Hepatocyte (in vitro differentiated cells): ENCODE data around the gene WIPF3. TPM values are rescaled to one million over a fixed set of nuclear protein-coding genes. Genes with fewer than 3 reads are reported as not detected.

Experiments
- DNase-seq: peaks from one replicate; pipeline ENCODE4 v3.0.0-alpha.2; 2016; ENCODE audit warnings: low spot score
- H2AFZ ChIP-seq: fragments of 200-600 bp; sonication (generic); 2 replicates; pipeline ENCODE4 v1.6.0; 2016; ENCODE audit warnings: antibody characterized with exemption, mild to moderate bottlenecking
- H3K27ac ChIP-seq: fragments of 200-600 bp; sonication (generic); 2 replicates; pipeline ENCODE4 v1.5.1; 2016; ENCODE audit warnings: mild to moderate bottlenecking
- H3K27me3 ChIP-seq: fragments of 200-600 bp; sonication (generic); 2 replicates; pipeline ENCODE4 v1.6.1; 2016
- H3K36me3 ChIP-seq: fragments of 200-600 bp; sonication (generic); replicated peaks from 2 replicates; pipeline ENCODE4 v1.5.1; 2016; ENCODE audit warnings: low read depth; ENCODE audit not compliant: insufficient read depth
- H3K4me1 ChIP-seq: fragments of 200-600 bp; sonication (generic); 2 replicates; pipeline ENCODE4 v1.5.1; 2016; ENCODE audit warnings: mild to moderate bottlenecking, moderate library complexity; ENCODE audit not compliant: insufficient read depth
- H3K4me2 ChIP-seq: fragments of 200-600 bp; sonication (generic); 2 replicates; pipeline ENCODE4 v1.6.0; 2016
- H3K4me3 ChIP-seq: fragments of 200-600 bp; sonication (generic); 2 replicates; pipeline ENCODE4 v1.5.1; 2016; ENCODE audit warnings: mild to moderate bottlenecking
- H3K79me2 ChIP-seq: fragments of 200-600 bp; sonication (generic); 2 replicates; pipeline ENCODE4 v1.6.0; 2017; ENCODE audit warnings: mild to moderate bottlenecking
- H3K9me2 ChIP-seq: fragments of 200-600 bp; sonication (generic); replicated peaks from 2 replicates; pipeline ENCODE4 v1.6.0; 2017; ENCODE audit warnings: mild to moderate bottlenecking; ENCODE audit not compliant: insufficient read depth
- H3K9me3 ChIP-seq: fragments of 200-600 bp; sonication (generic); 2 replicates; pipeline ENCODE4 v1.5.1; 2016; ENCODE audit warnings: low read depth, mild to moderate bottlenecking
- H4K20me1 ChIP-seq: fragments of 200-600 bp; sonication (generic); 2 replicates; pipeline ENCODE4 v1.6.0; 2016; ENCODE audit warnings: mild to moderate bottlenecking; ENCODE audit not compliant: insufficient read depth, poor library complexity, severe bottlenecking
- CTCF ChIP-seq: fragments of 200-600 bp; sonication (generic); IDR thresholded peaks from 2 replicates; pipeline ENCODE4 v1.5.1; 2016; ENCODE audit warnings: antibody characterized with exemption, mild to moderate bottlenecking; ENCODE audit not compliant: poor library complexity
- EZH2 ChIP-seq: fragments of 200-600 bp; sonication (generic); IDR thresholded peaks from 2 replicates; pipeline ENCODE4 v1.6.1; 2016; ENCODE audit warnings: antibody characterized with exemption, mild to moderate bottlenecking, borderline replicate concordance
- EZH2phosphoT487 ChIP-seq: fragments of 200-600 bp; sonication (generic); IDR thresholded peaks from one replicate; pipeline ENCODE4 v1.6.1; 2018; ENCODE audit warnings: antibody characterized with exemption, mild to moderate bottlenecking, low read depth, moderate library complexity; ENCODE audit not compliant: unreplicated experiment, severe bottlenecking
- WGBS: methylation state at CpG from one replicate; pipeline ENCODE4 v1.1.6; 2016; ENCODE audit warnings: low lambda C conversion rate; ENCODE audit errors: missing lambda C conversion rate; 5-methylcytosine and 5-hydroxymethylcytosine counted together
- polyA plus RNA-seq: library from polyadenylated mRNA; unstranded; fragments of >200 nt; fragmentation: Nextera tagmentation; extraction: Ambion mirVana; gene quantifications from 2 replicates; pipeline ENCODE4 v1.2.1, GENCODE V29; 2016
- total RNA-seq: library from RNA; depleted of rRNA; stranded (reverse); fragments of >200 nt; gene quantifications from 2 replicates; pipeline ENCODE4 v1.2.3, GENCODE V29; 2014

Gene WIPF3
- total and polyA plus RNA-seq, 2 experiments from 2014 or later, result 0.98 to 2.4 TPM

- H2AFZ ChIP-seq, result no peak overlapping the region
- 85% methylated on average over 1 of the region's 1 CpG for WGBS
- H4K20me1 ChIP-seq, result no peaks in the 10 kb centered on the region
- no peak overlapping the region for H3K27ac ChIP-seq
- H3K4me2 ChIP-seq, result no peak overlapping the region
- no peaks in the 10 kb centered on the region for H3K4me1 ChIP-seq
- H3K9me3 ChIP-seq, result peaks cover 1% of the 10 kb centered on the region
- H3K36me3 ChIP-seq, result no peaks in the 10 kb centered on the region
- TF ChIP-seq EZH2phosphoT487, result no peak
- no peak for TF ChIP-seq EZH2
- no peak for TF ChIP-seq CTCF
- H3K79me2 ChIP-seq, result no peaks in the 10 kb centered on the region
- no peak for DNase-seq
- H3K4me3 ChIP-seq, result no peak overlapping the region
- H3K9me2 ChIP-seq, result no peaks in the 10 kb centered on the region
- H3K27me3 ChIP-seq, result no peaks in the 10 kb centered on the region
Observed at GRCh38 chr7:29900745-29901144, 94.4 kb downstream of the WIPF3 start.

- no peak overlapping the region for H3K27ac ChIP-seq
- no peak for DNase-seq
- no peaks in the 10 kb centered on the region for H3K27me3 ChIP-seq
- no peaks in the 10 kb centered on the region for H3K4me1 ChIP-seq
- H3K79me2 ChIP-seq, result no peaks in the 10 kb centered on the region
- H3K9me3 ChIP-seq, result peaks cover 18% of the 10 kb centered on the region
- TF ChIP-seq EZH2 (no peak), CTCF (no peak), EZH2phosphoT487 (no peak)
- H2AFZ ChIP-seq, result no peak overlapping the region
- H3K4me2 ChIP-seq, result no peak overlapping the region
- no peaks in the 10 kb centered on the region for H3K36me3 ChIP-seq
- WGBS, result 93% methylated on average over 3 of the region's 3 CpGs
- H4K20me1 ChIP-seq, result no peaks in the 10 kb centered on the region
- H3K4me3 ChIP-seq, result no peak overlapping the region
- H3K9me2 ChIP-seq, result no peaks in the 10 kb centered on the region
Observed at GRCh38 chr7:29906200-29907022, 100.1 kb downstream of the WIPF3 start.

- TF ChIP-seq CTCF, result no peak
- no peak for TF ChIP-seq EZH2
- no peak for TF ChIP-seq EZH2phosphoT487
- no peaks in the 10 kb centered on the region for H4K20me1 ChIP-seq
- H3K9me3 ChIP-seq, result no peaks in the 10 kb centered on the region
- no peaks in the 10 kb centered on the region for H3K4me1 ChIP-seq
- H2AFZ ChIP-seq, result no peak overlapping the region
- H3K27me3 ChIP-seq, result no peaks in the 10 kb centered on the region
- no peak overlapping the region for H3K27ac ChIP-seq
- 89% methylated on average over 4 of the region's 4 CpGs for WGBS
- H3K4me2 ChIP-seq, result no peak overlapping the region
- no peaks in the 10 kb centered on the region for H3K79me2 ChIP-seq
- no peak for DNase-seq
- no peaks in the 10 kb centered on the region for H3K36me3 ChIP-seq
- H3K4me3 ChIP-seq, result no peak overlapping the region
- H3K9me2 ChIP-seq, result no peaks in the 10 kb centered on the region
Observed at GRCh38 chr7:29914180-29914579, 107.9 kb downstream of the WIPF3 start.
